ENCODE results near the gene ARPP21. TPM values are rescaled to one million over a fixed set of nuclear protein-coding genes. Genes with fewer than 3 reads are reported as not detected.
A peak's percentile ranks its signal among the peaks of the same experiment; 100 is the strongest.

Gene ARPP21
- total RNA-seq, 1 donor, result not detected

DNA sequence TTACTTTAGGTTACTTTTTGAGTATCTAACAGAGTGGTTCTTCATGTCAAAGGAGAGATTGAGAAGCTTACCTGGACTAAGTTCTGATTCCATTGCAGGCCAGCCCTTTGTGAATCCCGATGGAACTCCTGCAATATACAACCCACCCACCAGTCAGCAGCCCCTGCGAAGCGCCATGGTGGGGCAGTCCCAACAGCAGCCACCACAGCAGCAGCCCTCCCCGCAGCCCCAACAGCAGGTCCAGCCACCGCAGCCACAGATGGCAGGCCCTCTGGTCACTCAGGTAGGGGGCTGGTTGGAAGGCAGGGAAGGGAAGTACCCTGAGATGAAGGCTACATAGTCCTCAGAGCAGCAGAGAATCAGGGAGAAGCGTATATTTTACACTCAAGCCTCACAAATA is 97.8 kb downstream of the ARPP21 start:
- Histone ChIP-seq H3K4me3 (ENCODE audit: insufficient read depth, low read length) (no peak overlapping the region), H4K20me1 (ENCODE audit: insufficient read depth, low read length) (no peaks in the 10 kb centered on the region), H3K4me1 (ENCODE audit: insufficient read depth, low read length) (no peaks in the 10 kb centered on the region), H3K9me3 (ENCODE audit: low read depth, low read length) (no peaks in the 10 kb centered on the region), H3K36me3 (ENCODE audit: insufficient read depth, low read length) (no peaks in the 10 kb centered on the region), H3K4me2 (ENCODE audit: insufficient read depth, low read length) (no peak overlapping the region), H3K27me3 (ENCODE audit: insufficient read depth, low read length) (no peaks in the 10 kb centered on the region), H3K79me2 (ENCODE audit: insufficient read depth, low read length) (no peaks in the 10 kb centered on the region), H2AFZ (ENCODE audit: low read length) (no peak overlapping the region), H3K27ac (ENCODE audit: low read depth, low read length) (no peak overlapping the region)
- TF ChIP-seq, protein P1, sequence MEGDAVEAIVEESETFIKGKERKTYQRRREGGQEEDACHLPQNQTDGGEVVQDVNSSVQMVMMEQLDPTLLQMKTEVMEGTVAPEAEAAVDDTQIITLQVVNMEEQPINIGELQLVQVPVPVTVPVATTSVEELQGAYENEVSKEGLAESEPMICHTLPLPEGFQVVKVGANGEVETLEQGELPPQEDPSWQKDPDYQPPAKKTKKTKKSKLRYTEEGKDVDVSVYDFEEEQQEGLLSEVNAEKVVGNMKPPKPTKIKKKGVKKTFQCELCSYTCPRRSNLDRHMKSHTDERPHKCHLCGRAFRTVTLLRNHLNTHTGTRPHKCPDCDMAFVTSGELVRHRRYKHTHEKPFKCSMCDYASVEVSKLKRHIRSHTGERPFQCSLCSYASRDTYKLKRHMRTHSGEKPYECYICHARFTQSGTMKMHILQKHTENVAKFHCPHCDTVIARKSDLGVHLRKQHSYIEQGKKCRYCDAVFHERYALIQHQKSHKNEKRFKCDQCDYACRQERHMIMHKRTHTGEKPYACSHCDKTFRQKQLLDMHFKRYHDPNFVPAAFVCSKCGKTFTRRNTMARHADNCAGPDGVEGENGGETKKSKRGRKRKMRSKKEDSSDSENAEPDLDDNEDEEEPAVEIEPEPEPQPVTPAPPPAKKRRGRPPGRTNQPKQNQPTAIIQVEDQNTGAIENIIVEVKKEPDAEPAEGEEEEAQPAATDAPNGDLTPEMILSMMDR (IDR thresholded peaks at IDR 0.05; ENCODE audit: extremely low read depth, low read depth, low read length), result no peak
- no peak for DNase-seq (ENCODE audit: insufficient read length, low spot score, missing footprints)

DNA sequence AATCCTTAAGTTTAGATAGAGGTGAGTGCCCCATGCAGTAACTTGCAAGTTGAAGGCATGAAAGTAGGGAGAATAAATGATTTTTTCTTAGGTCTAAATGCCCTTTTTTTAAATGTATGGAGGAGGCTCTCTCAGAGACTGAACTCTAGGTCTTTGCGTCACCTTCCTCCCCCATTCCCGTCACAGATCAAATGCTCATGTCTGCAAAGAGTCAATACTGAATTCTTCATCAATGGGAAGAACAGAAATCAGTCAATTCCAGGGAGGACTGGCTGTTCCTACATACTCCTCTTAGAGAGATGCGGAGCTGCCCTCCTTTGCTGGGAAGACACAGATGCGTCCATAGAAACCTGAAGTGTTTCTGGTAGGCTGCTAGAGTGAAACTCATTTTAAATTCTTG is 98.2 kb downstream of the ARPP21 start:
- no peaks in the 10 kb centered on the region for H3K79me2 ChIP-seq (ENCODE audit: insufficient read depth, low read length)
- H3K9me3 ChIP-seq (ENCODE audit: low read depth, low read length), result no peaks in the 10 kb centered on the region
- no peaks in the 10 kb centered on the region for H3K36me3 ChIP-seq (ENCODE audit: insufficient read depth, low read length)
- H3K4me3 ChIP-seq (ENCODE audit: insufficient read depth, low read length), result no peak overlapping the region
- TF ChIP-seq, protein P1 (IDR thresholded peaks at IDR 0.05; ENCODE audit: extremely low read depth, low read depth, low read length), result no peak
- no peak for DNase-seq (ENCODE audit: insufficient read length, low spot score, missing footprints)
- H3K4me1 ChIP-seq (ENCODE audit: insufficient read depth, low read length), result no peaks in the 10 kb centered on the region
- H4K20me1 ChIP-seq (ENCODE audit: insufficient read depth, low read length), result no peaks in the 10 kb centered on the region
- no peak overlapping the region for H2AFZ ChIP-seq (ENCODE audit: low read length)
- H3K27me3 ChIP-seq (ENCODE audit: insufficient read depth, low read length), result no peaks in the 10 kb centered on the region
- H3K27ac ChIP-seq (ENCODE audit: low read depth, low read length), result no peak overlapping the region
- no peak overlapping the region for H3K4me2 ChIP-seq (ENCODE audit: insufficient read depth, low read length)

DNA sequence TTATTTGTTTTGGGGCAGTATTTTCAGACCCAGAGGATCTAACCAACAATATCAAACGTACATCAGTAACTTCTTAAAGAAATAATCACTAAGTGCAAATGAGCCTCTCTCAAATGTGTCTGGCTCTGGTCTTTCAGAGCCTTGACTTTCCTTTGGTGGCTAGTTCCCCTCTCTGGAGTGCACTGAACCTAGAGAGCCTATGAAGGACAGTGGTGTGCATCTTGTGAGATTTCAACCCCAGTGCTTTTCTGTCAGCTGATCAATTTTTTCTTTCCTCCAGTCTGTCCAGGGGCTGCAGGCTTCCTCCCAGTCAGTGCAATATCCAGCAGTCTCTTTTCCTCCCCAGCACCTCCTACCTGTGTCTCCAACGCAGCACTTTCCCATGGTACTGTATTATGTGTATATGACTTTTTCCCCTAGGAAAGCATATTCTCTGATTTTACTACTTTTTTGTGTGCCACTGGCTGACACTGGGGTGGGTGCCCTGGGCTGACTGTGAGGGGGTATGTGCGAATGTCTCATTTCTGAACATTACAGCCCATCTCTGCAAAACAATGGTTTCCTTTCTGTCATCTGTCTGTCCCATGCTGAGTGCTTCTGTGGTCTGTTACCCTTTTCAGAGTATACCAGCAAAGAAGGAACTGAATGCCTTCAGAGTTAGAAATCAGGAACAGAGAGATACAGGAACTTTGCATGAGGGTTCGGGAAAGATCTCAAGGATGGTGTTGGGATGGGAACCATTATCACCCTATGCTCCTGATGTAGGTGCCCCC is 98.8 kb downstream of the ARPP21 start:
- no peak overlapping the region for H3K4me2 ChIP-seq (ENCODE audit: insufficient read depth, low read length)
- no peaks in the 10 kb centered on the region for H4K20me1 ChIP-seq (ENCODE audit: insufficient read depth, low read length)
- H3K4me1 ChIP-seq (ENCODE audit: insufficient read depth, low read length), result no peaks in the 10 kb centered on the region
- peak; percentile 4 for DNase-seq (ENCODE audit: insufficient read length, low spot score, missing footprints)
- H3K27me3 ChIP-seq (ENCODE audit: insufficient read depth, low read length), result no peaks in the 10 kb centered on the region
- no peak overlapping the region for H3K27ac ChIP-seq (ENCODE audit: low read depth, low read length)
- H3K36me3 ChIP-seq (ENCODE audit: insufficient read depth, low read length), result no peaks in the 10 kb centered on the region
- no peaks in the 10 kb centered on the region for H3K9me3 ChIP-seq (ENCODE audit: low read depth, low read length)
- no peaks in the 10 kb centered on the region for H3K79me2 ChIP-seq (ENCODE audit: insufficient read depth, low read length)
- no peak overlapping the region for H3K4me3 ChIP-seq (ENCODE audit: insufficient read depth, low read length)
- TF ChIP-seq, protein P1 (IDR thresholded peaks at IDR 0.05; ENCODE audit: extremely low read depth, low read depth, low read length), result no peak
- no peak overlapping the region for H2AFZ ChIP-seq (ENCODE audit: low read length)

DNA sequence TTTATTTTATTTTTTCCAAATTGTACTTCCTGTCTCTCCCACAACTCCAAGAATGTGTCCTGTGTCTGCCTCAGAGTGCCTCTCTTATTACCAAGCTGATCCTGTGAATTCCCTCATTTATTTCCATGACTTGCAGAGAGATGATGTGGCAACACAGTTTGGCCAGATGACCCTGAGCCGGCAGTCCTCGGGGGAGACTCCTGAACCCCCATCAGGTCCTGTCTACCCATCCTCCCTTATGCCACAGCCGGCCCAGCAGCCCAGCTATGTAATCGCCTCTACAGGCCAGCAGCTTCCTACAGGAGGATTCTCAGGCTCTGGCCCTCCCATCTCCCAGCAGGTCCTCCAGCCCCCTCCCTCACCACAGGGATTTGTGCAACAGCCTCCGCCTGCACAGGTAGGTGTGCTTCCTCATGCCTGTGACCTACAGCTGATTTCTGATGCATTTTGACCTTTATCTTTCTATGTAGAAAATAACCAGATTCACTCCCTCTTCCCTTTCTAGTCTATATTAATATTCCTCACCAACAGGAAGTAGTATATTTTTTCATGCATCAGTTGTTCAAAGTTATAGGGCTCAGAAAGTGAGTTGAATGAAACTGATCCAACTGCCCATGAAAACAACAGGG is 100.0 kb downstream of the ARPP21 start:
- no peaks in the 10 kb centered on the region for H3K27me3 ChIP-seq (ENCODE audit: insufficient read depth, low read length)
- H3K27ac ChIP-seq (ENCODE audit: low read depth, low read length), result no peak overlapping the region
- H3K36me3 ChIP-seq (ENCODE audit: insufficient read depth, low read length), result no peaks in the 10 kb centered on the region
- H3K9me3 ChIP-seq (ENCODE audit: low read depth, low read length), result no peaks in the 10 kb centered on the region
- no peak overlapping the region for H3K4me3 ChIP-seq (ENCODE audit: insufficient read depth, low read length)
- H2AFZ ChIP-seq (ENCODE audit: low read length), result no peak overlapping the region
- H3K4me1 ChIP-seq (ENCODE audit: insufficient read depth, low read length), result no peaks in the 10 kb centered on the region
- no peak for DNase-seq (ENCODE audit: insufficient read length, low spot score, missing footprints)
- H3K79me2 ChIP-seq (ENCODE audit: insufficient read depth, low read length), result no peaks in the 10 kb centered on the region
- TF ChIP-seq, protein P1 (IDR thresholded peaks at IDR 0.05; ENCODE audit: extremely low read depth, low read depth, low read length), result no peak
- no peaks in the 10 kb centered on the region for H4K20me1 ChIP-seq (ENCODE audit: insufficient read depth, low read length)
- no peak overlapping the region for H3K4me2 ChIP-seq (ENCODE audit: insufficient read depth, low read length)
